Activated T-cell treated with anti-CD3 and anti-CD28 coated beads, Interleukin-2, amount 50 U/mL, for 48 hours (primary cell): ENCODE results near the gene ELN.
"Not testable (repeated sequence)": the region's sequence is repeated elsewhere in the genome, so short reads cannot be mapped to it uniquely, and the experiment has no call there.

ENCODE experiments used
- DNase-seq, 2 experiments: peaks; one replicate each; pipeline ENCODE4 v3.0.0-alpha.2; 2020

Gene ELN

GRCh38 chr7:74044366-74045350 lies 16.7 kb downstream of the ELN start:
- DNase-seq: no peak

GRCh38 chr7:74046581-74046980 lies 18.6 kb downstream of the ELN start:
- not testable (repeated sequence) for DNase-seq

GRCh38 chr7:74047804-74048380 lies 19.9 kb downstream of the ELN start:
- no peak for DNase-seq

GRCh38 chr7:74048999-74049599 lies 21.1 kb downstream of the ELN start:
- no peak for DNase-seq

GRCh38 chr7:74049997-74050798 lies 22.2 kb downstream of the ELN start:
- DNase-seq: no peak

- DNase-seq: no peak
Observed at GRCh38 chr7:74051193-74051592, 23.2 kb downstream of the ELN start.

- peak in 1 of 2 experiments; percentile 26 for DNase-seq
Observed at GRCh38 chr7:74051629-74052410, 23.8 kb downstream of the ELN start.

GRCh38 chr7:74052628-74053027 lies 24.7 kb downstream of the ELN start:
- no peak for DNase-seq

GRCh38 chr7:74053589-74054186 lies 25.7 kb downstream of the ELN start:
- DNase-seq: no peak

- DNase-seq: no peak
Observed at GRCh38 chr7:74056096-74056915, 28.3 kb downstream of the ELN start.

GRCh38 chr7:74057216-74057925 lies 29.4 kb downstream of the ELN start:
- no peak for DNase-seq

GRCh38 chr7:74057987-74058386 lies 30.0 kb downstream of the ELN start:
- no peak for DNase-seq

GRCh38 chr7:74058486-74058885 lies 30.5 kb downstream of the ELN start:
- no peak for DNase-seq

- DNase-seq: no peak
Observed at GRCh38 chr7:74059037-74059436, 31.1 kb downstream of the ELN start.

GRCh38 chr7:74059681-74060588 lies 32.0 kb downstream of the ELN start:
- no peak for DNase-seq

- DNase-seq: peak; percentile 58 to 66
Observed at GRCh38 chr7:74061840-74062539, 34.0 kb downstream of the ELN start.

- DNase-seq: no peak
Observed at GRCh38 chr7:74063223-74063641, 35.3 kb downstream of the ELN start.

- DNase-seq: no peak
Observed at GRCh38 chr7:74063646-74064045, 35.7 kb downstream of the ELN start.
